Measurements from ENCODE around the gene POC5. TPM values are rescaled to one million over a fixed set of nuclear protein-coding genes. Genes with fewer than 3 reads are reported as not detected.
A peak's percentile ranks its signal among the peaks of the same experiment; 100 is the strongest.
"Not testable (repeated sequence)": the region's sequence is repeated elsewhere in the genome, so short reads cannot be mapped to it uniquely, and the experiment has no call there.

Gene POC5, protein sequence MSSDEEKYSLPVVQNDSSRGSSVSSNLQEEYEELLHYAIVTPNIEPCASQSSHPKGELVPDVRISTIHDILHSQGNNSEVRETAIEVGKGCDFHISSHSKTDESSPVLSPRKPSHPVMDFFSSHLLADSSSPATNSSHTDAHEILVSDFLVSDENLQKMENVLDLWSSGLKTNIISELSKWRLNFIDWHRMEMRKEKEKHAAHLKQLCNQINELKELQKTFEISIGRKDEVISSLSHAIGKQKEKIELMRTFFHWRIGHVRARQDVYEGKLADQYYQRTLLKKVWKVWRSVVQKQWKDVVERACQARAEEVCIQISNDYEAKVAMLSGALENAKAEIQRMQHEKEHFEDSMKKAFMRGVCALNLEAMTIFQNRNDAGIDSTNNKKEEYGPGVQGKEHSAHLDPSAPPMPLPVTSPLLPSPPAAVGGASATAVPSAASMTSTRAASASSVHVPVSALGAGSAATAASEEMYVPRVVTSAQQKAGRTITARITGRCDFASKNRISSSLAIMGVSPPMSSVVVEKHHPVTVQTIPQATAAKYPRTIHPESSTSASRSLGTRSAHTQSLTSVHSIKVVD
- total RNA-seq (2014; rRNA removed; shearing (Covaris generic)): 17.9 and 23.3 TPM in 2 replicates

DNA sequence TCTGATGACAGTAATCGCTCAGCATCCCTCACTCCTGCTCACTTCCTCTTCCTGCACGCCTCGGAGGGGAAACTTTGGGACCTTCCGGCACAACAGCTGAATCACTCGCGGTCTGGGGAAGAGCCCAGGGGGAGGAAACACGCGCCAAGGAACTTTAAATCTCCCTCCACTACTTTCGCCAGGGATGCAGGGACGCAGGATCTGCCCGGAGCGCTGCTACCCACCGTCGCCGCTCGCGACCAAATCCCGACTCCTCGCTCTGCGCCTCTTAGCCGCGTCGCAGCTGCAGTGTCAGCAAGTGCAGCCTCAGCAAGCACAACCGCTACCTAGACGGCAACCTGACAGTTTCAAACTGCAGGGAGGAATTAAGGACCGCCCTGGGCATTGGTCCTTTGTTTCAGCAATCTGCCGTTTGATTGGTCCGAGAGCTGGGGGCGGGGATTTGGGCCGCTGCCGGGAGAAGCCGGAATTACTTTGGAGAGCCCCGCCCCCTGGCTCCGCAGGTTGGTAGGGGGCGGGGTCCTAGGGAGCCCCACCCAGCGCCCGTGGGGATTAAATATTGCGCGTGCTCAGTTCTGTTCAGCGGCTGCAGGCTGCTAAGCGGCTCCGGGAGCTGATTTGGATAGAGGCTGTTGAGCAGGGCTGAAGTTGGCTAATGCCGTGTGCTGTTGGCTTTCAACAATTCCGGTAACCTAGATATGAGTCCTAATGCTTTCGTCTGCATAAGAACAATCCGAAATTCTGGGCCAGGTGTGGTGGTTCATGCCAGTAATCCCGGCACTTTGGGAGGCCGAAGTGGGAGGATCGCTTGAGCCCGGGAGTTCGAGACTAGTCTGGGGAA lies at the start of gene POC5:
Gene POC5 (minus strand): TSS at position 356 of the 841 bp plus-strand sequence. CDS start 4,500 bp downstream, outside the sequence.
- H3K36me3 ChIP-seq: 0 out of 2 replicates have a peak, but pooled peaks cover 2% of the 10 kb centered on the region
- DNase-seq: peak; percentile 98 to 99
- H3K4me1 ChIP-seq: no peaks in the 10 kb centered on the region
- H3K4me3 ChIP-seq: peak within 1 kb of the TSS; percentile 77
- H3K9me3 ChIP-seq (replicated peaks): no peaks in the 10 kb centered on the region
- H3K27ac ChIP-seq: peak within 1 kb of the TSS; percentile 80
- H3K27me3 ChIP-seq: no peaks in the 10 kb centered on the region

DNA sequence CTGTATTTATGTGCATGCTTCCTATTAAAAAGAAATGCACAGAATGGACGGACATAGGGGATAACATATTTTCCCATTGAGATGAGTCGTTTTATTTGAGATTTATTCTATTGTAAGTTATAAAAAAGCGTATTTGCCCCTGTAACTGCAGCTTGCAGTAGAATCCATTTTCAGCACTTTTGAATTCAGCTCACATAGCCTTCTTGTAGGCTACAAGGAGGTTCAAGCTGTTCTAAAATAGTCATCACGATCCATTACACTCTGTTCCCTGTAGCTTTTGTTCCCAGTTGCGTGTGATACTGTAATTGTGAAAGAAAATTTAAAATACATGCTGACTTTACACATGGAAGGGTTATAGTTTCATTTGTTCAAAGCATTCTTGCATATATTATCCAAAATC lies 40.9 kb upstream of the POC5 start:
- no peaks in the 10 kb centered on the region; the same call in 1 of the 2 replicates for H3K27me3 ChIP-seq
- H3K9me3 ChIP-seq (replicated peaks): no peaks in the 10 kb centered on the region
- H3K4me1 ChIP-seq: no peaks in the 10 kb centered on the region
- no peak overlapping the region for H3K27ac ChIP-seq
- H3K4me3 ChIP-seq: no peak overlapping the region
- DNase-seq: no peak
- no peaks in the 10 kb centered on the region for H3K36me3 ChIP-seq

DNA sequence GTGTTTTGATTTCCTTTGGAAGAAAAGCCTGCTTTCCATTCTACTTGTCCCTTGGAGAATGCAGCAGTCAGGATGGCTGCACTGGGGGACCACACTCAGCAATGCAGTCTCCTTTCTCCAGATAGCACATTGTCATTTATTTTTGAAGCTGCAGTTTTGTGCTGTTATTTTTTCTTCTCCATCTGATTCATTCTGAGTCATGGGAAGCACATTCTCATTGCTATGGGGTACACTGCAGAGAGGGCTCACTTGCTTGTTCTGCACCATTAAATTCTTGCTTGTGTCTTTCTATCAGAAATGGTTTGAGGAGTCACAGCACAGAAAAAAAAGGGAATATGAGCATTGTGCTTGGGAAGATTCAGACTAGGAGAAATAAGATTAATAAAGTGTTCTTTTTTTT lies 39.7 kb upstream of the POC5 start:
- DNase-seq: no peak
- Histone ChIP-seq H3K27ac (no peak overlapping the region), H3K4me3 (no peak overlapping the region), H3K9me3 (replicated peaks) (no peaks in the 10 kb centered on the region), H3K27me3 (no peaks in the 10 kb centered on the region; the same call in 1 of the 2 replicates), H3K4me1 (no peaks in the 10 kb centered on the region), H3K36me3 (no peaks in the 10 kb centered on the region)

DNA sequence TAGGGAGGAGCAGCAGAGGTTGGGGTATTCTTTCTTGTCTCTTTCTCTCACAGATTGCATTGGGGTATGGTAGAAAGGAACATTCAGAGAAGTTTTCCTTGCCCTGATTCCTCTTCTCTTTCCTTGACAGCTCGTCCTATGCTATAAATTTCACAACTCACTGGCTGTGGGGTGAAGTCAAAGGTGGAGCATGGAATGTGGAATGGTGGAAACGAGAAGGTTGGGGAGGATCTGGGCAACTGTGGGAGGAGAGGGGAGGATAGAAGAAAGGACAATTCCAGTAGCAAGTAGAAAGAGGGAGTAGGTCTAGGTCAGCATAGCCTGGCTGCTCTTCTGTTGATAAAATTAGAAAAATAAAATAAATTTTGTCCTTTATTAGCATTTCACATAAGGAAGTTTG lies 39.0 kb upstream of the POC5 start:
- no peaks in the 10 kb centered on the region for H3K36me3 ChIP-seq
- no peak overlapping the region for H3K27ac ChIP-seq
- no peak overlapping the region for H3K4me3 ChIP-seq
- no peak for DNase-seq
- no peaks in the 10 kb centered on the region for H3K4me1 ChIP-seq
- H3K27me3 ChIP-seq: no peaks in the 10 kb centered on the region; the same call in 1 of the 2 replicates
- H3K9me3 ChIP-seq (replicated peaks): no peaks in the 10 kb centered on the region

DNA sequence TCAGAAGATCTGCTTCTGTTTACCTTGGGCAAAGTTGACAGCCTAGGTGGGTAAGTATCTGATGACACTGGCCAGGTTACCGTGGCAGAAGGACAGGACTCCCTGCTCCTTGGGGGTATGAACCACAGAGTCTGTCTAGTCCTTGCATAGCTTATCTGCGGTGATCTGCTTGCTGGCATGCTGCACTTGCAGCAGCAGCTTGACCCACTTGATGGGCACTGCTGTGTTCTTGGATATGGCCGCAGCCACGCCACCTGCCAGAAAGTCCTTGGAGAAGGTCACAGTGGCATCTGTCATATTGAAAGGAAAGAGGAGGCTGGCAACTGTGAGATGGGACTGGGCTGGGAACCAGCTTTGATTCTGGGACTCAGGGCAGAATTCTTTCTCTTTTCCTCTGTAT lies 35.9 kb upstream of the POC5 start:
- no peaks in the 10 kb centered on the region for H3K4me1 ChIP-seq
- no peak for DNase-seq
- H3K27me3 ChIP-seq: no peaks in the 10 kb centered on the region; the same call in 1 of the 2 replicates
- no peak overlapping the region for H3K27ac ChIP-seq
- H3K9me3 ChIP-seq (replicated peaks): no peaks in the 10 kb centered on the region
- H3K36me3 ChIP-seq: no peaks in the 10 kb centered on the region
- no peak overlapping the region for H3K4me3 ChIP-seq

DNA sequence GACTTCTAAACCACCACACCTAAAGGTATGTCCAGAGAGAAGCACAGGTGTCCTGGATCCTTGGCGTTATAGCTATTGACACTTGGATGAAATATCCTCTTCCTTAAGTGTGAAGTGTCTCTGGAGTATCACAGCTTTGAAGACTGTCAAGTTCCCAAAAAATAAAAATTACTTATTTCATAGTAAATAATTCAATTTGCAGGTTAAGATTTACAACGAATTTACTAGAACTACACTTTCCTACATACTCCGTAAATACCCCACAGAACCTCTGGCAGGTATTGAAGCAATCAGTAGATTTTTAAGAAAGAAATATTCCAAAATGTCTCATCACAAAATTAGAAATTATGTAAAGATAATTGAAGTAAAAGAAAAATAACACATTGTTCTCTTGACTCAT lies 27.1 kb upstream of the POC5 start:
- H3K36me3 ChIP-seq: no peaks in the 10 kb centered on the region
- no peak overlapping the region for H3K27ac ChIP-seq
- H3K9me3 ChIP-seq (replicated peaks): no peaks in the 10 kb centered on the region
- H3K4me3 ChIP-seq: no peak overlapping the region
- H3K27me3 ChIP-seq: no peaks in the 10 kb centered on the region
- DNase-seq: no peak
- no peaks in the 10 kb centered on the region for H3K4me1 ChIP-seq

DNA sequence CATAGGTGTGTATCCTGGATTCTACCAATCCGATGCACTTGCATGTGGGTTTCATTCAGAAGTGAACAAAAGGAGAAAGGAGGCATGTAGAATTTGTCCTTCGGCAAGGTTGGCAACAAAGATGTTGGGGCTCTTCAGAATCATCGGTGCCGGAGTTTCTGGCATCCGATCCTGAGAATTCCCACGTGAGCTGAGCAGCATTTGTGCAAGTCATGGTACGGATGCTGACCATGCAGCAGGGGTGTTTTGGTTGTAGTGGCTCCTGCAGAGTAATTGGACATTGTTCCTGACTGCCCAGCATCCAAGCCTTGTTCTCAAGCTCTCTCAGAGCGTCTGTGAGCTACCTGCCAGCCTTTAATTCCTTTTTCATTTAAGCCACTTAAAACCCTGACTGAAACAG lies 19.0 kb upstream of the POC5 start:
- no peak overlapping the region for H3K27ac ChIP-seq
- H3K36me3 ChIP-seq: no peaks in the 10 kb centered on the region
- no peaks in the 10 kb centered on the region for H3K4me1 ChIP-seq
- H3K27me3 ChIP-seq: no peaks in the 10 kb centered on the region
- no peaks in the 10 kb centered on the region for H3K9me3 ChIP-seq (replicated peaks)
- H3K4me3 ChIP-seq: no peak overlapping the region
- no peak for DNase-seq

DNA sequence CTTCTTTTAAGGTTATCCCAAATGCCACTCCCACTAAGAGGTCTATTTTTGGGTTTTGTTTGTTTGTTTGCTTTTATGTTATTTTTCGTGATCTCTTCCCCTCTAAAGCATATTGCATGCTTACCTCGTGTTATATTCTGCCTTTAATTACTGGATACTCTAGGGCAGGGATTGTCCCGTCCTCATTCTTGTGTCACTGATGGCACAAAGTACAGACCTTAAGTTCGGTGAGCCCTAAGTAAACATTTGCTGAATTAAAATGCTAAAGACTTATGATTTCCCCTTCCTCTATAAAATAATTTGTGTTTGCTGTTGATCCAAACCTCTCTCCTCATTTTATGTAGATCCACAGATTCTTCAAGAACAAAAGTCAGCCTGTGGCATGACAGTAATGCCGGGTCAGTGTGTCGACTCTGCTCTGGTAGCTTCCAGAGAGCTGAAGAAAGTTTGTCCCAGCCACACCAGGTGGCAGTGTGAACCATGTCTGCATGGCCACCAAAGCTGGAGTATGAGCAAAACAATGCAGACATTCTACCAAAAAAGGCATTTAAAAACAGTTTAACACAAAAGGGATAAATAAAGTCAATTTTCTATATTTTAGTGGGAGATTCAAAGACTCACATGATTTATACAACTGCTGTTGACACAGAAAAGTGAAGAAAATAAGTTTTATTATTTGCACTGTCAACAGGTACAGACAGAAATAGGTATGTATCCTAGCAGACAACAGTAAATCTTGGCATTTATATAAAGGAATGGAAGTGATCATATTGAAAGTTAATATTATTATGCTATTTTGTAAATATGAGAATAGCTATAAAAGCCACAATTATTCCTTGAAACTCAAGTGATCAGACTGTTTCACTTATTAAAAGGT lies 17.9 kb upstream of the POC5 start:
- Histone ChIP-seq H3K27ac (no peak overlapping the region), H3K9me3 (replicated peaks) (no peaks in the 10 kb centered on the region), H3K36me3 (no peaks in the 10 kb centered on the region), H3K4me3 (no peak overlapping the region), H3K4me1 (no peaks in the 10 kb centered on the region), H3K27me3 (no peaks in the 10 kb centered on the region)
- peak; percentile 16 to 56 for DNase-seq

DNA sequence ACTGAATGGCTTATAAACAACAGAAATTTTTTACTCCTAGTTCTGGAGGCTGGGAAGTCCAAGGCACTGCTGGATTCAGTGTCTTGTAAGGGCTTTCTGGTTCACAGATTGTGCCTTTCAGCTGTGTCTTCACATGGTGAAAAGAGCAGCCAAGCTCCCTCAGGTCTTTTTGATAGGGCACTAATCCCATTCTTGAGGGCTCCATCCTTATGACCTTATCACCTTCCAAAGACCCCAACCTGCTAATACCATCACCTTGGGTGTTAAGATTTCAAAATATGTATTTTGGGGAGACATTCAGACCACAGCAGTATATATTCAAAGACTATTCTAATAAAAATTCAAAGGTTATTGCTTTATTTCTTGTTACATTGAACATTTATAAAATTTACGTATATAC lies 16.5 kb upstream of the POC5 start:
- H3K4me1 ChIP-seq: no peaks in the 10 kb centered on the region
- DNase-seq: no peak
- H3K36me3 ChIP-seq: no peaks in the 10 kb centered on the region
- no peak overlapping the region for H3K27ac ChIP-seq
- H3K9me3 ChIP-seq (replicated peaks): no peaks in the 10 kb centered on the region
- H3K4me3 ChIP-seq: no peak overlapping the region
- H3K27me3 ChIP-seq: no peaks in the 10 kb centered on the region

DNA sequence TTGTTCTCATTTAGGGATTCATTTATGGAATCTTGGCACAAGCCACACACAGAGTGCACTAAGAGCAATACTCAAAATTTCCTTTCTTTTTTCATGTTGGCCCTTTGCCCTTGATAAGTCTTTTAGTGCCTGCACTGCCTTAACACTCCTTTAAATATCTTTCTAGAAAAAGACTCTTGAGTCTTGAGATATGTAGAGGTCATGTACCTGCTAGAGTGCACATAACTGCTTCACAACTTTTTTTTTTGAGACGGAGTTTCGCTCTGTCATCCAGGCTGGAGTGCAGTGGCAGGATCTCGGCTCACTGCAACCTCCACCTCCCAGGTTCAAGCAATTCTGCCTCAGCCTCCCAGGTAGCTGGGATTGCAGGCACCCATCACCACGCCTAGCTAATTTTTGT lies 14.3 kb upstream of the POC5 start:
- not testable (repeated sequence) for H3K27ac ChIP-seq; H3K4me3 ChIP-seq; H3K27me3 ChIP-seq; H3K9me3 ChIP-seq (replicated peaks); H3K36me3 ChIP-seq; DNase-seq; H3K4me1 ChIP-seq

DNA sequence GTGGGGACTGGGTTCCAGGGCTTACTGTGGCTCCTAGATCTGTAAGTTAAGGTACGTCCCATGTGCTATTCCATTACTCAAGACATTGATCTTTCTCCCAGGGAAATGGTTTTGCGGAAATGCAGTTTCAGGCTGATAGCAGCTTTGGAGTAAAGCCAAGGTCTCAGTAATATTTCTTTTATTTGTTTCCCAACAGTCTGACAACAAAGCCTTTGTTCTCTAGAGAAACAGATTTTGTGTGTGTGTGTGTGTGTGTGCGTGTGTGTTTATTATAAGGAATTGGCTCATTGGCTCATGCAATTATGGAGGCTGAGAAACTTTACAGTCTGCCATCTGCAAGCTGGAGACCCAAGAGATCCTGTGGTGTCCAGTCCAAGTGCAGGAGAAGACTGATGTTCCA lies 12.1 kb upstream of the POC5 start:
- H3K9me3 ChIP-seq (replicated peaks): no peaks in the 10 kb centered on the region
- H3K4me3 ChIP-seq: no peak overlapping the region
- no peaks in the 10 kb centered on the region for H3K4me1 ChIP-seq
- no peaks in the 10 kb centered on the region for H3K36me3 ChIP-seq
- H3K27ac ChIP-seq: no peak overlapping the region
- no peaks in the 10 kb centered on the region for H3K27me3 ChIP-seq
- peak in 1 of 2 experiments; percentile 15 for DNase-seq

DNA sequence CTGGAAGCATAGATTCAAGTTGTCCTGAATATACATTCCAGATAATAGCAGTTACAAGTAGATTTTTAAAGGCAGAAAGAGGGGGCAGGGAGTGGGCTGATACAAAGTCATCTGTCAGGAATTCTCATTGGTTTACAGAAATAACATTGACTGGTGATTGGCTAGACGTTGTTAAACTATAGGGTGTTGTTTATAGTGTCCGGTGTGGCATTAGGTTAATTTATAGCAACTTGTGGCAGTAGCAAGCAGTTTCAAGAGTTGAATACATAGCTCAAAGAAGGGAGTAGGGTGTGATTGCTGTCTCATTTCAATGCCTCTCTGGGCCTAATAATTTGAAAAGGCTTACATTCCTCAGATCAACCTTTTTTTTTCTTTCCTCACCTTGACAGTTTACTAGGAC lies 10.7 kb upstream of the POC5 start:
- H3K9me3 ChIP-seq (replicated peaks): no peaks in the 10 kb centered on the region

DNA sequence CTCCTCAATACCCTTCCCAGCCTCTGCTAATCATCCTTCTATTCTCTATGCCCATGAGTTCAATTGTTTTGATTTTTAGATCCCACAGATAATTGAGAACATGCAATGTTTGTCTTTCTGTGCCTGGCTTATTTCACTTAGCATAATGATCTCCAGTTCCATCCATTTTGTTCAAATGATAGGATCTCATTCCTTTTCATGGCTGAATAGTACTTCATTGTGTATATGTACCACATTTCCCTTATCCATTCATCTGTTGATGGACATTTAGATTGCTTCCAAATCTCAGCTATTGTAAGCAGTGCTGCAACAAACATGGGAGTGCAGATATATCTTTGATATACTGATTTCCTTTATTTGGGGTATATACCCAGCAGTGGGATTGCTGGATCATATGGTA lies 9.0 kb upstream of the POC5 start:
- not testable (repeated sequence) for H3K9me3 ChIP-seq (replicated peaks); H3K4me1 ChIP-seq; H3K27me3 ChIP-seq; H3K4me3 ChIP-seq; DNase-seq; H3K27ac ChIP-seq; H3K36me3 ChIP-seq

More for the DNA sequence above, 10.7 kb upstream of the POC5 start:
- no peaks in the 10 kb centered on the region for H3K36me3 ChIP-seq
- no peaks in the 10 kb centered on the region for H3K4me1 ChIP-seq
- no peak overlapping the region for H3K27ac ChIP-seq
- H3K4me3 ChIP-seq: no peak overlapping the region
- H3K27me3 ChIP-seq: no peaks in the 10 kb centered on the region
- DNase-seq: no peak

DNA sequence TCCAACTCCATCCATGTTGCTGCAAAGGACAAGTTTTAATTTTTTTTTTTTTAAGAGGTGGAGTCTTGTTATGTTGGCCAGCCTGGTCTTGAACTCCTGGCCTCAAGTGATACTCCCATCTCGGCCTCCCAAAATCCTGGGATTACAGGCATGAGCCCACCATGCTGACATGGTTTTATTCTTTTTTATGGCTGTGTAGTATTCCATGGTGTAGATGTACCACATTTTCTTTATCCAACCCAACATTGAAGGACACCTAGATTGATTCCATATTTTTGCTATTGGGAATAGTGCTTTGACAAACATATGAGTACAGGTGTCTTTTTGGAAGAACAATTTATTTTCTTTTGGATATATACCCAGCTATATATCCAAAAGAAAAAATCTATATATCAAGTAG lies 6.1 kb upstream of the POC5 start:
- H3K4me1 ChIP-seq: no peaks in the 10 kb centered on the region

More for the DNA sequence above, 6.1 kb upstream of the POC5 start:
- H3K36me3 ChIP-seq: no peaks in the 10 kb centered on the region
- no peaks in the 10 kb centered on the region for H3K9me3 ChIP-seq (replicated peaks)
- H3K27me3 ChIP-seq: no peaks in the 10 kb centered on the region
- DNase-seq: no peak
- no peak overlapping the region for H3K4me3 ChIP-seq
- no peak overlapping the region for H3K27ac ChIP-seq

Data from SJCRH30 (cell line).